Stimulated activated CD8-positive, alpha-beta memory T cell treated with anti-CD3 and anti-CD28 coated beads, Interleukin-12 subunit alpha, Interleukin-12 subunit beta, amount 100 ng/mL, for 24 hours (primary cell): ENCODE results near the gene FBXO34.
"Not testable (repeated sequence)": the region's sequence is repeated elsewhere in the genome, so short reads cannot be mapped to it uniquely, and the experiment has no call there.

Experiments used
- DNase-seq: peaks from one replicate; pipeline ENCODE4 v3.0.0-alpha.2; 2020; ENCODE audit errors: extremely low read depth

Gene FBXO34

GRCh38 chr14:55348766-55349453 is 77.7 kb downstream of the FBXO34 start:
- no peak for DNase-seq

GRCh38 chr14:55349565-55349964 is 78.3 kb downstream of the FBXO34 start:
- no peak for DNase-seq

- DNase-seq: no peak
Observed at GRCh38 chr14:55350461-55350860, 79.2 kb downstream of the FBXO34 start.

- DNase-seq: no peak
Observed at GRCh38 chr14:55351111-55351510, 79.9 kb downstream of the FBXO34 start.

GRCh38 chr14:55352201-55352600 is 81.0 kb downstream of the FBXO34 start:
- DNase-seq: no peak

- no peak for DNase-seq
Observed at GRCh38 chr14:55353686-55354467, 82.7 kb downstream of the FBXO34 start.

GRCh38 chr14:55354500-55354899 is 83.3 kb downstream of the FBXO34 start:
- DNase-seq: no peak

GRCh38 chr14:55355922-55356321 is 84.7 kb downstream of the FBXO34 start:
- no peak for DNase-seq

- no peak for DNase-seq
Observed at GRCh38 chr14:55356913-55357312, 85.7 kb downstream of the FBXO34 start.

GRCh38 chr14:55359307-55359706 is 88.1 kb downstream of the FBXO34 start:
- no peak for DNase-seq

GRCh38 chr14:55361190-55361589 is 90.0 kb downstream of the FBXO34 start:
- DNase-seq: no peak

GRCh38 chr14:55366271-55366670 is 95.0 kb downstream of the FBXO34 start:
- DNase-seq: no peak

GRCh38 chr14:55370883-55371455 is 99.7 kb downstream of the FBXO34 start:
- no peak for DNase-seq

GRCh38 chr14:55372423-55372822 is 101.2 kb downstream of the FBXO34 start:
- no peak for DNase-seq

GRCh38 chr14:55372825-55373224 is 101.6 kb downstream of the FBXO34 start:
- DNase-seq: no peak

GRCh38 chr14:55373784-55374705 is 102.8 kb downstream of the FBXO34 start:
- DNase-seq: no peak

- no peak for DNase-seq
Observed at GRCh38 chr14:55374771-55375170, 103.5 kb downstream of the FBXO34 start.

- no peak for DNase-seq
Observed at GRCh38 chr14:55377236-55377635, 106.0 kb downstream of the FBXO34 start.

- DNase-seq: no peak
Observed at GRCh38 chr14:55381040-55381439, 109.8 kb downstream of the FBXO34 start.

- DNase-seq: no peak
Observed at GRCh38 chr14:55381561-55381960, 110.3 kb downstream of the FBXO34 start.

GRCh38 chr14:55382483-55382882 is 111.3 kb downstream of the FBXO34 start:
- no peak for DNase-seq

GRCh38 chr14:55383056-55383466 is 111.8 kb downstream of the FBXO34 start:
- not testable (repeated sequence) for DNase-seq
